KMS-11 (cell line): ENCODE results near the gene AIMP2.

Experiments
- H2AFZ ChIP-seq: fragments of 200-600 bp; sonication (generic); 2 replicates; pipeline ENCODE4 v1.6.1; 2016; ENCODE audit warnings: antibody characterized with exemption, mixed run types, low read depth
- H3K27ac ChIP-seq: fragments of 200-600 bp; sonication (generic); 2 replicates; pipeline ENCODE4 v1.6.1; 2016; ENCODE audit warnings: mild to moderate bottlenecking, mixed run types
- H3K27me3 ChIP-seq: fragments of 200-600 bp; sonication (generic); 2 replicates; pipeline ENCODE4 v1.6.1; 2017; ENCODE audit warnings: mild to moderate bottlenecking, low read depth, mixed run types, moderate library complexity; ENCODE audit not compliant: insufficient read depth
- H3K36me3 ChIP-seq: fragments of 200-600 bp; sonication (generic); 2 replicates; pipeline ENCODE4 v1.6.1; 2017; ENCODE audit warnings: mild to moderate bottlenecking, mixed run types; ENCODE audit not compliant: insufficient read depth
- H3K4me1 ChIP-seq: fragments of 200-600 bp; sonication (generic); 2 replicates; pipeline ENCODE4 v1.6.1; 2016; ENCODE audit warnings: mild to moderate bottlenecking, low read depth, mixed run types; ENCODE audit not compliant: poor library complexity, severe bottlenecking
- H3K4me2 ChIP-seq: fragments of 200-600 bp; sonication (generic); 2 replicates; pipeline ENCODE4 v1.7.0; 2016; ENCODE audit warnings: mild to moderate bottlenecking, mixed run types
- H3K4me3 ChIP-seq: fragments of 200-600 bp; sonication (generic); IDR thresholded peaks from 2 replicates; pipeline ENCODE4 v1.6.1; 2017; ENCODE audit warnings: low read depth, low read length, mixed read lengths; ENCODE audit not compliant: insufficient read depth
- H3K79me2 ChIP-seq: fragments of 200-600 bp; sonication (generic); 2 replicates; pipeline ENCODE4 v1.6.1; 2016; ENCODE audit warnings: low read depth, mixed run types; ENCODE audit not compliant: insufficient read depth
- H3K9ac ChIP-seq: fragments of 200-600 bp; sonication (generic); 2 replicates; pipeline ENCODE4 v1.6.1; 2016; ENCODE audit warnings: mild to moderate bottlenecking, mixed run types
- H4K20me1 ChIP-seq: fragments of 200-600 bp; sonication (generic); 2 replicates; pipeline ENCODE4 v1.6.1; 2016; ENCODE audit warnings: mild to moderate bottlenecking, mixed run types; ENCODE audit not compliant: insufficient read depth
- CTCF ChIP-seq: fragments of 200-600 bp; sonication (generic); conservative IDR thresholded peaks from 2 replicates; pipeline ENCODE4 v1.6.1; 2017; ENCODE audit warnings: low read depth, mild to moderate bottlenecking, antibody characterized with exemption, low read length, moderate library complexity, mixed read lengths

The AIMP2 gene

DNA sequence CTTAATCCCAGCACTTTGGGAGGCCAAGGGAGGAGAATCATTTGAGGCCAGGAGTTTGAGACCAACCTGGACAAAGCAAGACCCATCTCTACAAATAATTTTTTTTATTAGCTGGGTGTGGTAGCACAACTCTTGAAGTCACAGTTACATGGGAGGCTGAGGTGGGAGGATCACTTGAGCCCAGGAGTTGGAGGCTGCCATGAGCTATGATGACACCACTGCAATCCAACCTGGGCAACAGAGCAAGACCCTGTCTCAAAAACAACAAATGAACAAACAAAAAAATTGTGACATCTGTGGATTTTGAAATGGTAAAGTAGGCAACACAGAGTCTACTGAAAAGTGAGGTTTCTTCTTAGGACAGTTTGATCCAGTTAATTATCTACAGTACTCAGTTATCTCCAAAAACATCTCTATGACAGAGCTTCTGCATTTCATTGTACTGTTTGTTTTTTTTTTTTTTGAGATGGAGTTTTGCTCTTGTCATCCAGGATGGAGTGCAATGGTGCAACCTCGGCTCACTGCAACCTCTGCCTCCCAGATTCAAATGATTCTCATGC is 18.8 kb downstream of the AIMP2 start:
- Histone ChIP-seq H3K36me3 (peaks cover 13% of the 10 kb centered on the region; the same call in 1 of the 2 replicates), H4K20me1 (no peaks in the 10 kb centered on the region), H3K9ac (no peak overlapping the region), H3K4me3 (no peak overlapping the region), H2AFZ (no peak overlapping the region), H3K79me2 (0 out of 2 replicates have a peak, but pooled peaks cover 4% of the 10 kb centered on the region), H3K27ac (no peak overlapping the region), H3K27me3 (no peaks in the 10 kb centered on the region), H3K4me1 (peaks cover 4% of the 10 kb centered on the region), H3K4me2 (no peak overlapping the region)
- TF ChIP-seq CTCF = no peak

DNA sequence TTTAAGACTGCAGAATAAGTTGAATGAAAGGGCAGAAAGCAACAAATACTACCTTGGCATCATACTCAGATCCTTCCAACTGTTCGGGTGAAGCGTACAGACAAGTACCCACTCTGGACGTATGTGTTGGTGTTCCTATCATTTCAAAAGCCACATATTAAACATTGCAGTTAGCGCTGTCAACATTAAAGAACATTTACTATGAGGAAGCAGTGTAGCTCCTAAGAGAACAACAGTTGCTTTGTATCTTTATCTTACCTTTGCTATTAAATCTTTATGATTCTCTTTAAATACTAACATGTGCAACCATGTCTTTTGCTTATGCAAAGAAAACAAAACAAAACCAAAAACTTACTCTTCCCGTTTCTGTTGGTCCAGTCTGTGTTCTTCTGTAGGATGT is 19.5 kb downstream of the AIMP2 start:
- H3K36me3 ChIP-seq = peaks cover 8% of the 10 kb centered on the region; the same call in 1 of the 2 replicates
- no peak overlapping the region for H3K4me2 ChIP-seq
- H3K79me2 ChIP-seq = 0 out of 2 replicates have a peak, but pooled peaks cover 4% of the 10 kb centered on the region
- no peak overlapping the region for H2AFZ ChIP-seq
- no peaks in the 10 kb centered on the region for H4K20me1 ChIP-seq
- H3K9ac ChIP-seq = no peak overlapping the region
- H3K4me3 ChIP-seq = no peak overlapping the region
- peaks cover 4% of the 10 kb centered on the region for H3K4me1 ChIP-seq
- H3K27me3 ChIP-seq = no peaks in the 10 kb centered on the region
- TF ChIP-seq CTCF = no peak
- no peak overlapping the region for H3K27ac ChIP-seq

DNA sequence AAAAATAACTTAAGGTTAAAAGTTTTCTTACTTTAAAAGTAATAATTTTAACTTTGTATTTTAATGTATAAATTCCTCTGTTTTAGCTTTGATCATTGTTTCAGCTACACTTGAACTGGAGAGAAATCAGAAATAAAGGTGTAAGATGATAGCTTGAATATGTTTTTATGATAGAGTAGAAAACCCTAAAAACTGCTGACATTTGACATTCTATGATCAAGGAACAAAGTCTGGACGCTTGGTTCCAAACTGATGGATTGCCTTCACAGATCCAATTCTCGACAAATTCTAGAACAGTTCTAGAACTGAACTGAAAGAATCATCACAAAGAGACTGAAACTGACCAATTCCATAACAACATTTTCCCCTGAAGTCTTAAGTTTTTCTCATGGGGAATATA is 21.9 kb downstream of the AIMP2 start, which contains the start of gene ANKRD61:
TSS of gene ANKRD61 (plus strand) at position 389 of the 400 bp plus-strand sequence. CDS start at position 389, 0 bp downstream.
- no peak within 1 kb of the TSS for H3K9ac ChIP-seq
- no peak for TF ChIP-seq CTCF
- no peaks in the 10 kb centered on the region for H3K27me3 ChIP-seq
- H3K79me2 ChIP-seq = 0 out of 2 replicates have a peak, but pooled peaks cover 4% of the 10 kb centered on the region
- H3K4me3 ChIP-seq = no peak within 1 kb of the TSS
- H2AFZ ChIP-seq = no peak within 1 kb of the TSS
- no peak within 1 kb of the TSS for H3K27ac ChIP-seq
- H4K20me1 ChIP-seq = no peaks in the 10 kb centered on the region
- peaks cover 4% of the 10 kb centered on the region for H3K4me1 ChIP-seq
- H3K4me2 ChIP-seq = no peak within 1 kb of the TSS
- H3K36me3 ChIP-seq = peaks cover 4% of the 10 kb centered on the region; the same call in 1 of the 2 replicates

DNA sequence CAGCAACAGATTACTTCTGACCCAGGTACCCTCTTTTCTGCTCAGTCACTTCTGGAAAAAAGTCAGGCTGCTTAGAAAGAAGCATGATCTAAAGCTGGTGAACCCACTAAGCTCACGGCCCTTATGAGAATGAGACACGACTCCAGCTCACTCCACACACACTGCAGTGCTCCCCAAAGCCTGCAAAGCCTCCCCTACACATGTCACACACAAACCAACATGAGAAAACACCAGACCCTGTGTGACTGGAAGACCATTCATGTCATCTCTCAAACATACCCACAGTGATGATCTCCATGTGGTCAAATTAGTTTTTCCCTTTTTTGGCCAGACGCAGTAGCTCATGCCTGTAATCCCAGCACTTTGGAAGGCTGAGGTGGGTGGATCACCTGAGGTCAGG is 22.5 kb downstream of the AIMP2 start:
- Histone ChIP-seq H3K36me3 (peaks cover 4% of the 10 kb centered on the region; the same call in 1 of the 2 replicates), H3K27ac (no peak overlapping the region), H3K27me3 (no peaks in the 10 kb centered on the region), H4K20me1 (no peaks in the 10 kb centered on the region), H3K4me1 (peaks cover 1% of the 10 kb centered on the region), H3K9ac (no peak overlapping the region), H3K4me3 (no peak overlapping the region), H3K4me2 (no peak overlapping the region), H2AFZ (no peak overlapping the region), H3K79me2 (0 out of 2 replicates have a peak, but pooled peaks cover 4% of the 10 kb centered on the region)
- no peak for TF ChIP-seq CTCF
